Islet precursor cell (in vitro differentiated cells): ENCODE results near the gene TNS2.
A peak's percentile ranks its signal among the peaks of the same experiment; 100 is the strongest.
"Not testable (repeated sequence)": the region's sequence is repeated elsewhere in the genome, so short reads cannot be mapped to it uniquely, and the experiment has no call there.

Experiments
- DNase-seq: peaks from one replicate; pipeline ENCODE4 v3.0.0-alpha.2; 2018

Gene TNS2

DNA sequence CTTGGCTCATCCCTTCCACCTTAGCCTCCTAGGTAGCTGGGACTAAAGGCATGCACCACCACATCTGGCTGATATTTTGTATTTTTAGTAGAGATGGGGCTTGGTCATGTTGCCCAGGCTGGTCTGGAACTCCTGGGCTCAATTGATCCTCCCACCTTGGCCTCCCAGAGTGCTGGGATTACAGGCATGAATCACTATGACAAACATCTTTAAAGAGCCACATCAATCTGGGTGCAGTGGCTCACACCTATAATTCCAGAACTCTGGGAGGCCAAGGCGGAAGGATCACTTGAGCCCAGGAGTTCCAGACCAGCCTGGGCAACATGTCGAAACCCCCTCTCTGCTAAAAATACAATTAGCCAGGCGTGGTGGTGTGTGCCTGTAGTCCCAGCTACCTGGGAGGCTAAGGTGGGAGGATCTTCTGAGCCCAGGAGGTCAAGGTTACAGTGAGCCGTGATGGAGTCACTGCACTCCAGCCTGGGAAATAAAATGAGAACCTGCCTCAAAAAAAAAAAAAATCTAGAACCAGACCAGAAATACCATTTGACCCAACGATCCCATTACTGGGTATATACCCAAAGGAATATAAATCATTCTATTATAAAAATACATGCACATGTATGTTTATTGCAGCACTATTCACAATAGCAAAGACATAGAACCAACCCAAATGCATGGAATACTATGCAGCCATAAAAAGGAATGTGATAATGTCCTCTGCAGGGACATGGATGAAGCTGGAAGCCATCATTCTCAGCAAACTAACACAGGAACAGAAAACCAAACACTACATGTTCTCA, 45.1 kb downstream of the TNS2 start:
- not testable (repeated sequence) for DNase-seq

DNA sequence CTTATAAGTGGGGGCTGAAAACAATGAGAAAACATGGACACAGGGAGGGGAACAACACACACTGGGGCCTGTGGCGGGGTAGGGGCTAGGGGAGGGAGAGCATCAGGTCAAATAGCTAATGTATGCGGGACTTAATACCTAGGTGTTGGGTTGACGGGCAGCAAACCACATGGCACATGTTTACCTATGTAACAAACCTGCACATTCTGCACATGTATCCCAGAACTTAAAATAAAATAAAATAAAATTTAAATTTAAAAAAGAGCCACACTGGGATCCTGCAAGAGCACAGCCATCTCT, 45.7 kb downstream of the TNS2 start:
- not testable (repeated sequence) for DNase-seq

DNA sequence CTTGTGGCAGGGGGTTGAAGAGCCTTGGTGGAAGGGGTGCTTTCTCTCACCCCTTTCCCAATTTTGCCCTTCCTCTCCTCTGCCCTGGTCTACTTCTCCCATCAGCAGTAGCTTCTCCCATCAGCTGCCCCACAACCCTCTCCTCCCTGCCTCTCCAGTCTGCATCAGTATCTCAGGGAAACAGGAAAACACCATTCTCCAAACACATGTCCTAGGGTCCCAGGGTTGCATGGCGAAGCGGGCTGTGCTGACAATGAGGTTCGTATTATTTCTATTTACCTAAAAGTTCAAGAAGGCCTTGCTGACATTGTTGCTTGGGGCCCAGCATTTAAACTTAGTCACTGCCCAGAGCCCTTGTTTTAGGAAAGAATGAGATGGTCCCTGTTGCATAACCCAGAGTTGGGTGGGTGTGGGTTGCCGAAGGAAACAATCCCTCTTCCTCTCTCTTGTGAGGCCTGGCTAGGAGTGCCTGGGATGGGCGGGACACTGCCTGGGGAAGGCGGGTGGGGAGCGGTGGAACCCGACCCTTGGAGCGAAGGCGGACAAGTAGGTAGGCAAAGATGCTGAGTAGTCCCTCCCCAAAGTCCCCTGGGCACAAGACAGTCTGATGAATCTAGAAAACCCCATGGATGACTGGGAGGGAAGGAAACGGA, 46.4 kb downstream of the TNS2 start:
- no peak for DNase-seq

DNA sequence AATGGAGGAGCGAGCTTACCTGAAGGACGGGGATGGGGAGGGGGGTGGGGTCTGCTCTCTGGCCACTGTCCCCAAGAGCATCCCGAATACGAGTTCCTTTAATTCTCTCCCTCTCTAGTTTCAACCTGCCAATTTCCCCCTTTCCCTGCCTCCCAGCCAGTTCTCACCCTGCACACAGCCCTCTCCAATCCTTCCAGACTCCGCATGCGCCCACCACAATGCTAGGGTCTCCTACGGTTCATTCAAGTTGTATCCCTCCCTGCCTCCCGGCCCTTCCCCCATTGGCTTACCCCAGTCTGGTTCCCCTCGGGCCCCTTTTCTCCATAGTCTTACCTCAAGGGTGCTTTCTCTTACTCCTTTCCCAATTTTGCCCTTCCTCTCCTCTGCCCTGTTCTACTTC, 46.9 kb downstream of the TNS2 start:
- no peak for DNase-seq

DNA sequence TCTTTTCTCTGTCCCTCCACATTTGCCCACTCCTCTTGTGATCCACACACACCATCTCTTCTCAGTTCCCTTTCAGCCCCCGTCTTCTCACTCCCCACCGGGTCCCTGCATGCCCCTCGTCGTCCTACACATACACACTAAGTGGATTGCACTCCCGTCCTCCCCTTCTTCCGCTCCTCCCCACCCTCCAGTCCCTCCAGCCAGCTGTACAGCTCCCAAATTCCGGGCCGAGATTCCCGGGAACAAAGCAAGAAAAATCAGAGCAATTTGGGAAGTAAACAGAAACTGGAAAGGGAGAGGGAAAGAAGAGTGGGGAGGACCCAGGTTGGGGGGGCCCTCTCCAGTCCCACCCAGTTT, 47.3 kb downstream of the TNS2 start:
- no peak for DNase-seq

DNA sequence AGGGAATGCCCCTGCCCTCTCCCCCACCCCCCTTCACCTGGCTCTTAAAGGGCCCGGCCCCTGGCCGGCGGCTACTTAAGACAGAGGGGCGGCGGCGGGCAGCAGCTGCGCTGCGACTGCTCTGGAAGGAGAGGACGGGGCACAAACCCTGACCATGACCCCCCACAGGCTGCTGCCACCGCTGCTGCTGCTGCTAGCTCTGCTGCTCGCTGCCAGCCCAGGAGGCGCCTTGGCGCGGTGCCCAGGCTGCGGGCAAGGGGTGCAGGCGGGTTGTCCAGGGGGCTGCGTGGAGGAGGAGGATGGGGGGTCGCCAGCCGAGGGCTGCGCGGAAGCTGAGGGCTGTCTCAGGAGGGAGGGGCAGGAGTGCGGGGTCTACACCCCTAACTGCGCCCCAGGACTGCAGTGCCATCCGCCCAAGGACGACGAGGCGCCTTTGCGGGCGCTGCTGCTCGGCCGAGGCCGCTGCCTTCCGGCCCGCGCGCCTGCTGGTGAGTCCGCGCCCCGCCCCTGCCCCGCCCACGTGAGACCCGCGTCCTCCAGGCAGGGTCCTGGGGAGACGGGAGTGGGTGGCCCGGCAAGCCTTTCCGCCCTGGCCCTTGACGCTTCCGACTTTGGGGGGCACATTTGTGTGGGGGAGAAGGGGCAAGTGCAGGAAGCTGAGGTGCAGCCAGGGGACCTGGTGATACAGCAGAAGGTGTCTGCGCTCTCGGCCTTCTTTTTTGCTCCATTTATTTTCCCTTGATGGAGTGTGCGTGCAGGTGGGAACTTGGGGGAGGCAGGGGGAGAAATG, 47.9 kb downstream of the TNS2 start, which contains the start of gene IGFBP6:
TSS of gene IGFBP6 (plus strand) at position 104 of the 790 bp plus-strand sequence. CDS start at position 155, 51 bp downstream.
- peak; percentile 81 for DNase-seq

DNA sequence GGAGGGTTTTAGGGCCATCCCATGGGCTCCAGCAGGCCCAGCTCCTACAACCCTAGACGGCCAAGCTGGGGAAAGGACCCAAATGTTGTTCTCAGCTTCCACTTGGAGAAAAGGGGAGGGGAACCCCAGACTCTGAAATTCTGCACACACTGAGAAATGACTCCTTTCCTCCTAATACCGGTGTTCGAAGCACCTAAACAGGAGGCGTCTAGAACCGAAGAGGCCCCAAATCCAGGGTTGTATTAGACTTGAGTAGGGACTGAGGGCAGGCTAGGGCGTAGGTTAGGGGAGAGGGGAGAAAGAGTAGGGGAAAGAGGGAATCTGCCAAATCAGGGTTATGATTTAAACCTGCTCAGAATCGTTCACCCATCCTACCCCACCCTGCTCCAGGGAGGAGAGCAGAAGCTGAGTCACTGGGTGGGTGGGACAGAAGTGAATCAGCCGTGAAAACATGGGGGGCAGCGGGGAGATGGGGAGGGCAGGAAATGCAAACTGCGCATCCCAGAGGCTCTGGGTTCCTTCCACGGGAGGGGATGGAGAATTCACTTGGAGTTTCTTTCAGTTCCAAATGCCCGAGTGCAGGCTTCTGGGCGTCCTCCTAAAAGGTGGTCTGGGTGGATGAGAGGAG, 48.6 kb downstream of the TNS2 start:
- no peak for DNase-seq

DNA sequence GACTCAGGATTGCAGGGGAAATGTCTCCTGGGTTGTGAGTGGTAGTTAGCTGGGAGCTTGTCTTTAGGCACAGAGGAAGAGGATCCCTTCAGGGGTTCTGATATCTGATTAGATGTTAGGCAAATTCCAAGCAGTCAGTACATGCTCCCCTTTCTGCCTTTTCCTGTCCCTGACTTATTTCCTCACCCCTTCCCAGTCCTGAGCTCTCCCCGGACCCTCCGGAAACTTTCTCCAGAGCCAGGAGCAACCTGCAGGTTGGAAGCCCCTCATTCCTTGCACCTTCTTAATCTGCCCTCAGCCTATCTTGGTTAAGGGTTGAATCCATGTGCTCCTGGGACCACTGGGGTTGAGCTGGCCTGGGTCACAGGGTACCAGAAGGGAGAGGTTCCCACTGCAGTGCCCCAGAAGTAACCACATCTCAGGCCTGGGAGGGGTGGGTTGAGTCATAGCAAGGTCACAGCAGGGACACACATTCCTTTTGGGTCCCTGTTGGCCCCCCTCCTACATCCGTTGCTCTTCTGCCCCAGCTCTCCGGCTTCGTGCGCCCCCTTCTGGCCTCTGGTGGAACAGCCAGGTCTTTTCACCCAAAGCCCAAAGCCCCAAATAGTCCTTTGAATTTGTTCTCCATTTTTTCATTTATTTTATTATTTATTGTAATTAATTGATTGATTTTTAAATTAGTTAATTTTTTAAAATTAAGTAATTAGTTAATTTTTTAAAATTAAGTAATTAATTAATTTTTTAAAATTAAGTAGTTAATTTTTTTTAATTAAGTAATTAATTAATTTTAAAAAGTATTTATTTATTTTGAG, 49.4 kb downstream of the TNS2 start:
- DNase-seq: peak; percentile 94

DNA sequence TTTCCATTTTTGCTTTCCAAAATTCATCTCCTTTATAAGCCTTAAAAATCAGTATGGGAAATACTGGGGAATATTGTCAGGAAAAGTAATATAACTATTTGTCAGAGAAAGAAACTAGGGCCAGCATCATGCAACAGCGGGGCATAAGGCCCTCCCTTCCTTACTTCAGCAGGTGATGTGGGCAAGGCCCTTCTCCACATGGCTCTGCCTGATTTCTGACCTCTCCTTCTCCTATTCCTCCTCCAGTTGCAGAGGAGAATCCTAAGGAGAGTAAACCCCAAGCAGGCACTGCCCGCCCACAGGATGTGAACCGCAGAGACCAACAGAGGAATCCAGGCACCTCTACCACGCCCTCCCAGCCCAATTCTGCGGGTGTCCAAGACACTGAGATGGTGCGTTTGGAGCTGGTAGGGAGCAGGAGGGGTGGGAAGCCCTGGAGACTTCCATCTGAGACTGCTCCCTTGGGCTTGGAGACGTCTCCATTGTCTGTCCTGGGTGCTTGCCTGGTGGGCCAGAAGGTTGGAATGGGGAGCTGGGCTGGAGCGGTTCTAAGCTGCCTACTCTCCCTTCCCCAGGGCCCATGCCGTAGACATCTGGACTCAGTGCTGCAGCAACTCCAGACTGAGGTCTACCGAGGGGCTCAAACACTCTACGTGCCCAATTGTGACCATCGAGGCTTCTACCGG, 50.7 kb downstream of the TNS2 start:
- no peak for DNase-seq

DNA sequence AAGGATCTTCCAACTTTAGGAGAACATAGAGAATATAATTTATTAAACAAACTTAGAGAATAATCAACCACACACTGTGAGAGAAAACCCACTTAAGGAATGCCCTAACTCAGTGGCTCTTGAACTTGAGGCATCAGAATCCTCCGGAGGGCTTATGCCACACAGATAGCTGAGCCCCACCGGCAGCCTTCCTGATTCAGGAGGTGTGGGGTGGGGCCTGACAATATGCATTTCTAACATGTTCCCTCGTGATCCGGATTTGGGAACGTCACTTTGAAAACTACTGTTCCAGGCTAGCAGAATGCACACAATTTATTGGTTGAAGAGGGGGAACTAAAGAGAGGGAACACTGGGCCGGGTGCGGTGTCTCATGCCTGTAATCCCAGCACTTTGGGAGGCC, 51.4 kb downstream of the TNS2 start:
- DNase-seq: no peak

DNA sequence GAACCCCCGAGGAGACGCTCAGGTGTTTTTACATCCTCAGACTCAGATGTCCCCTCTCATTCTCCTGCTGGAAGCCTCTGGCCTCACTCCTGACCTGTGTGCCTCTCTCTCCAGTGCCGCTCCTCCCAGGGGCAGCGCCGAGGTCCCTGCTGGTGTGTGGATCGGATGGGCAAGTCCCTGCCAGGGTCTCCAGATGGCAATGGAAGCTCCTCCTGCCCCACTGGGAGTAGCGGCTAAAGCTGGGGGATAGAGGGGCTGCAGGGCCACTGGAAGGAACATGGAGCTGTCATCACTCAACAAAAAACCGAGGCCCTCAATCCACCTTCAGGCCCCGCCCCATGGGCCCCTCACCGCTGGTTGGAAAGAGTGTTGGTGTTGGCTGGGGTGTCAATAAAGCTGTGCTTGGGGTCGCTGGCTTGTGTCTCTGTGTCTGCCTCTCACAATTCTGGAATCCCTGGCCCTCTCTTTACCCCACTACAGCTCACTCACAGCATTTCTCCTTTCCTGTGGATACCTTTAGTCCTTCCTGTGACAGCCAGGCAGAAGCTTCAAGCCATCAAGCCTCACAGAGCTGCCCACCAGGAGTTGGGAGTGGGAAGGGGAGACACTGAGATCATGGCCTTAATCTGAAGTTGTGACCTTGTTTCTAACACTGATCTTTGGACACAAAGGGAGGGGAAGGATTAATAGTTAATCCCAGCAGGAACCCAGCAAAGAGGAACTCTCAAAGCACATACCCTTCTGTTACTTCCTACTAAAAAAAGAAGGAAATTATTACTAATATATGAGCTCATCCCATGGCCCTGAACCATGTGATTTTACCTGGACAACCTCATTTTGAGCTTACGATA, 52.3 kb downstream of the TNS2 start:
- DNase-seq: peak; percentile 37

DNA sequence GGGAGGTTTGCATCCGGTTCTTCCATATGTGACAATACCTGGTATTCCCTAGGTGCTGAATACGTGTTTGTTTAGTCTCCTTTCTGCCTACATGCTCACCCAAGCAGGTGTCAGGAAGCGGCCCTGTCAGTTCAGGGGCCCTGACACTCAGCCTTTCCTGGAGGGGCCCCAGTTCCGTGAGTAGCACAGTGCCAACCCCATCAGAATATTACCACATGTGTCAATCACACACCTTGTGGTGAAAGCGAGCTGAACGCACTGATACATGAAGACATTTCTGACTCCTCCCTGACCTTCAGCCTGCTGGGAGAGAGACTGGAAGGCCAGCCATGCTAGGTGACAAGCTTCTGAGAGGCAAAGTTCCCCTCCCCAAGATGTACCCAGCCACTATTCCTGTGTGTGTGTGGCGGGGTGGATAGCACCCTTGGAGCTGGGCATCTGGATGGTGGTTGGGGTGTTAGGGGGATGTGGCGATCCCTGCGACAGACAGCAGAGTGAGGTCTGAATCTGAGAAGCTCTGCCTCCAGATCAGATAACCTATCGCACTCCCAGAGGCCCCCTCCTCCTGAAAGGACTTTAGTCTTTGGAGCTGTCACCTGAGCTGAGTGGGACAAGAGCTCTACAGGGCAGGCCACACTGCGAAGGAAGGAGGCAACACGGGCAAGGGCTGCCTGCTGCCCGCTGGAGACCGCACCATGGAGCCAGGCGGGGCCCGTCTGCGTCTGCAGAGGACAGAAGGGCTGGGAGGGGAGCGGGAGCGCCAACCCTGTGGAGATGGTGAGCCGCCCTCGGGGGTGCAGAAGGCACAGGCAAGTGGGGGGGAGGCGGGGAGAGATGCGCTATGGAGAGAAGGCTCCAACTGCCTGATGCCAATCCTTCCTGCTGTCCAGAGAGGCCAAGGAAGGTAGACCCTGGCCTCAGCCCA, 53.3 kb downstream of the TNS2 start, which contains the start of gene SOAT2:
TSS of gene SOAT2 (plus strand) at position 604 of the 925 bp plus-strand sequence. CDS start at position 696, 92 bp downstream.
- DNase-seq: peak; percentile 54

DNA sequence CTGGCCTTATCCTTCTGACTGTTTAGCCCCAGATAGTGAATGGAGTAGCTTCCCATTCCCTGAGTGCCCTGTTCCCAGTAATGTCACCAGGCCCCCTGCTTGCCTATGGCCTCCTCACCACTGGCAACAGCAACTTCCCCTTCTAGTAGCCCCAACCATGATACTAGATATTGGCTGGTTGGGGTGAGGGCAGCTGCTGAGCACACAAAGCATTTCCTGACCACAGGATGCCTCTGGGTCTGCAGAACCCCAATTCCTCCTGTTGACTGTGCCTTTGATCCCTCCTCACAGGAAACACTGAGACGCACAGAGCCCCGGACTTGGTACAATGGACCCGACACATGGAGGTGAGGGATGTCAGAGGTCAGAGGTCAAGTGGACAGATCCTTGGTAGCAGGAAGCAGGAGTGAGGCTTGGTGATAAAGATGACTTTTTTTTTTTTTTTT, 54.0 kb downstream of the TNS2 start:
- peak; percentile 42 for DNase-seq

DNA sequence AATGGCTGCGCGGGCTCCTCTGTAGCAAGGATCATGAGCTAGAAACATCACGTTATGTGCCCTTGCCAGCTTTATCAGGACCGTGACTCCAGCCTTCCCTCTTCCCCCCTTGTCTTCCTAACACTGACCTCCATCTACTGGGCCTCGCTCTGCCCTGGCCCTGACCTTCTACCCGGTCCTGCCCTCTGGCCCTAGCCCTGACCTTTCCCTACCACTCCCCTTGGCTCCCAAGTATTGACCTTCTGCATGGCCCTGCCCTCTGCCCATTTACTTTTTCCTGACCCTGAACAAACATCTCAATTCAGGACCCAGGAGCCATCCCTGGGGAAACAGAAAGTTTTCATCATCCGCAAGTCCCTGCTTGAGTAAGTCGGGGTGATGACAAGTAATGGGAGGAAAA, 55.4 kb downstream of the TNS2 start:
- peak; percentile 41 for DNase-seq

DNA sequence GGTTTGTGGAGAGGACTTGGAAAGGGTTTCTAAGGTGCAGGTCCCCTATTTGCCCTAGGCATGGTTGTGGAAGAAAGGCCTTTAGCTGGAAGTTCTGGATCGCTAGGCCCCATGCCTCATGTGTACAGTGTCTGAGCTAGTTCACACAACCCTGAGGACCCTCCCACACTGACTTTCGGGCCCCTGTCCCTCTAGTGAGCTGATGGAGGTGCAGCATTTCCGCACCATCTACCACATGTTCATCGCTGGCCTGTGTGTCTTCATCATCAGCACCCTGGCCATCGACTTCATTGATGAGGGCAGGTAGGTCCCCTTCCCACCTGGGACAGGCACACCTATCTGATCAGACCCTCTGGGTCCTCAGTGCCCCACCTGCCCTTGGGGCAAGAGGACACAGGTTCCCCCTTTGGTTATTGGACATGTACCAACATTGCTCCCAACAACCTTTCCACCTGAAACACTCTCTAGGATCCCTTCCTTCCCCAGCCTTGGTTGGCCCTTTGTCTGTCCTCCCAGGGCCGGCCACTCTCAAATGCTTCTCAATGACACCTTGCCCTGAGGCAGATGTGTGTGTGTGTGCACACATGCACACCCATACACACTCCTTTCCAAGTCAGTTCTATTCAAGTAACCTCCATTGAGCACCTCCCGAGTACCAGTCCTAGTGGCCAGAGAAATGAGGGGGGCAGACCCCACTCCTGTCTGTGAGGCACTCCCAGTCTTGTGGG, 56.0 kb downstream of the TNS2 start:
- DNase-seq: peak; percentile 52

DNA sequence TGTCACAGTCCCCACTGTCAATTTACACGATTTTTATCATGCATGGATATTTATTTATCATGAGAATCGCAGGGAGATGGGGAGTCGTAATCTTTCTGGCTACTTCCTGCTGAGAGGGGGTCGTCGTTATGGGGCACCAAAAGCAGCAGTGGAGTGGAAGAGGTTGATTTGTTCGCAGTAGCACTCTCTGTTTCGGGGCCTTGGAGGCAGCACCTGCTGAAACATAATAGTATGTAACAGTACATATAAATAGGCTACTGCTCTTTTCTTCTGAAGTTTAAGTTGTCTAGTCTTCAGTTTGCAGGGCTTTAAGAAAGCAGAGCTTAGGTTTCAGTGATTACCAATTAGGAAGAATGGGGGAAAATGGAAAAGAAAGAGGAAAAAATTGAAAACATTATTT, 57.3 kb downstream of the TNS2 start:
- DNase-seq: peak; percentile 23

DNA sequence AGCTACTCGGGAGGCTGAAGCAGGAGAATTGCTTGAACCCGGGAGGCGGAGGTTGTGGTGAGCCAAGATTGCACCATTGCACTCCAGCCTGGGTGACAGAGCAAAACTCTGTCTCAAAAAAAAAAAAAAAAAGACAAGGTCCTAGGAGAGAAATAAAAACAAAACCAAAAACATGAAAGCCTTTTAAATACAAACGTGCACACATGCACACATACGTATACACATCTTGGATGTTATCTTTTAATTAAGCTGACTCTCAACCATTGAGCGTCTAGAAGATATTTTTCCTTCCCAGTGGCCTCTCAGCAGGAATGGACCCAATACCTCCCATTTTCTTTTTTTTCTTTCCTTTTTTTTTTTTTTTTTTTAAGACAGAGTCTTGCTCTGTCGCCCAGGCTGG, 62.6 kb downstream of the TNS2 start:
- DNase-seq: not testable (repeated sequence)

DNA sequence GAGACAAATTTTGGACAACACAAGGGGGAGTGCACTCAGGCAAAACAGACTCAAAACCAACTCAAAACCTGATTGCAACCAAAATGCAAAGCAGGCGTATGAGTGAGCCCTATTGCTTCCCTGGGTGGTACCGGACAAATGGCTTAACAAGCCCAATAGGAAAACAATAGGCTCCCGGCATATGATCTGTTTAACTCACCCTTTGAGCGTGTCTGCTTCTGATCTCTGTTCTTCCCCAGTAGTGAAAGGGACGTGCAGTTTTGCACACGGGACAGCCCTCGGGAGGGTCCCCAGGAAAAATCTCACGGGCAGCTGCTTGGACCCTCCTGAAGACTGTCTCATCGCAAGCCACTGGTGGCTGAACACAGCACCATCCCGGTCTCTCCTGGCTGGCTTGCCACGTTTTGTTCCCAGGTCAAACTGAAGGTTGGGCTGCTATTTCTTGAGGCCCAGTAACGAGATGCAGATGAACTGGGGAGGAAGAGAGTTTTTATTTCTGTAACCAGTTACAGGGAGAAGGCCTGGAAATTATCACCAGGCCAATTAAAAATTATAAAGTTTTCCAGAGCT, 63.4 kb downstream of the TNS2 start:
- no peak for DNase-seq
